Caco-2 (cell line): ENCODE results near the gene MEGF6. TPM values are rescaled to one million over a fixed set of nuclear protein-coding genes. Genes with fewer than 3 reads are reported as not detected.

ENCODE experiments used
- BruUV-seq: library from RNA; stranded (reverse); fragments of 400-500 nt; replicated peaks from 2 replicates; lab custom pipeline; 2021; lab: Mats Ljungman, UMichigan
- CTCF ChIA-PET: fragments of 300-600 bp; sonication (Branson Sonifier 250); formaldehyde crosslinking; loops from one replicate; lab custom pipeline; 2022; ENCODE audit warnings: antibody characterized with exemption; lab: Charles Lee
- POLR2A ChIA-PET: fragments of 300-600 bp; sonication (Branson Sonifier 250); formaldehyde crosslinking; loops from one replicate; lab custom pipeline; 2022; ENCODE audit warnings: antibody characterized with exemption; lab: Charles Lee
- DNase-seq, 2 experiments: peaks; one replicate each; pipeline versions ENCODE4 v3.0.0 to v3.0.0-alpha.2; 2020 to 2022
- H3K27me3 ChIP-seq: replicated peaks from 2 replicates; pipeline ENCODE4 v1.6.0; 2011; ENCODE audit warnings: low read length; ENCODE audit not compliant: control insufficient read depth, insufficient read depth
- H3K36me3 ChIP-seq: 2 replicates; pipeline ENCODE4 v1.5.1; 2011; ENCODE audit warnings: low read length; ENCODE audit not compliant: control insufficient read depth, insufficient read depth
- H3K4me1 ChIP-seq: fragments of 250-450 bp; sonication (Bioruptor Pico); 2 replicates; pipeline ENCODE4 v1.5.1; 2020; ENCODE audit warnings: mild to moderate bottlenecking
- H3K4me3 ChIP-seq: 2 replicates; pipeline ENCODE4 v1.5.1; 2011; ENCODE audit warnings: low read depth, mild to moderate bottlenecking, control low read depth, low read length
- H3K9me3 ChIP-seq: fragments of 250-450 bp; sonication (Bioruptor Pico); 2 replicates; pipeline ENCODE4 v1.5.1; 2020; ENCODE audit warnings: mild to moderate bottlenecking, moderate library complexity
- H3K27ac Mint-ChIP-seq: one replicate; pipeline ENCODE4 v1.8.0; 2022; ENCODE audit warnings: mixed read lengths; ENCODE audit not compliant: unreplicated experiment
- H3K27me3 Mint-ChIP-seq: one replicate; pipeline ENCODE4 v1.8.0; 2022; ENCODE audit warnings: mixed read lengths; ENCODE audit not compliant: insufficient read depth, unreplicated experiment
- H3K36me3 Mint-ChIP-seq: one replicate; pipeline ENCODE4 v1.8.0; 2022; ENCODE audit warnings: mild to moderate bottlenecking, mixed read lengths; ENCODE audit not compliant: insufficient read depth, unreplicated experiment
- H3K4me1 Mint-ChIP-seq: one replicate; pipeline ENCODE4 v1.8.0; 2022; ENCODE audit warnings: low read depth, mixed read lengths; ENCODE audit not compliant: unreplicated experiment
- H3K4me3 Mint-ChIP-seq: one replicate; pipeline ENCODE4 v1.8.0; 2022; ENCODE audit warnings: mild to moderate bottlenecking, moderate library complexity, mixed read lengths; ENCODE audit not compliant: unreplicated experiment
- H3K9me3 Mint-ChIP-seq: one replicate; pipeline ENCODE4 v1.8.0; 2022; ENCODE audit warnings: mixed read lengths; ENCODE audit not compliant: unreplicated experiment
- intact Hi-C: fragments of 100-400 bp; cut with micrococcal nuclease; formaldehyde crosslinking; loops from one replicate; pipeline ENCODE4 v1.10.0; 2022; ENCODE audit not compliant: unreplicated experiment
- total RNA-seq: library from RNA; stranded (reverse); gene quantifications from 2 replicates; pipeline ENCODE4 v1.2.3, GENCODE V29; 2022
- TF ChIP-seq, protein P1 (sequence below), 2 experiments: fragments of 200-600 bp in 1 of 2; IDR thresholded peaks; 1 replicate in 1 of 2; 2 replicates in 1 of 2; pipeline versions ENCODE4 v1.5.1 to v1.8.0; 2011 to 2022; ENCODE audit warnings: antibody characterized with exemption in 1 of 2, control low read depth in 1 of 2, inconsistent platforms in 1 of 2, low read depth in 1 of 2, low read length in 1 of 2, mild to moderate bottlenecking in 1 of 2, moderate library complexity in 1 of 2; ENCODE audit not compliant: insufficient read depth in 1 of 2, severe bottlenecking in 1 of 2, unreplicated experiment in 1 of 2

The MEGF6 gene
- total RNA-seq, 1 experiment from 2014 or later: 13.3 TPM

DNA sequence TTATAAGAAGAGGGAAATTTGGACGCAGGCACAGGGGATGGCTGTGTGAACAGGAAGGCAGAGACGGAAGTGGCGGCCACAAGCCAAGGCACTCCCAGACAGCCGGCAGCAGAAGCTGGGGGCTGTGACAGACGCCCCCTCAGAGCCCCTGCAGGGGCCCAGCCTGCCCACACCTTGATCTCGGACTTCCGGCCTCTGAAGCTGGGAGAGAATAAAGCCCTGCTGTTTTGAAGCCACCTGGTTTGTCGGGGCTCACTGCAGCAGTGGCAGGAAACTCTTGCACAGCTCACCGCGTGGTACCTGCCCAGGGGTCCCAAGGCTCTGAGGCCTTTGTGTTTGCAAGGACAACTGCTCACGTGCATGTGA is 13.7 kb downstream of the MEGF6 start:
- DNase-seq: no peak
- H3K4me3 ChIP-seq: no peak overlapping the region
- no peak overlapping the region for H3K27ac Mint-ChIP-seq
- no peaks in the 10 kb centered on the region for H3K36me3 Mint-ChIP-seq
- CTCF ChIA-PET: no interaction called here
- BruUV-seq: no TSS peak
- no peaks in the 10 kb centered on the region for H3K36me3 ChIP-seq
- no peaks in the 10 kb centered on the region for H3K9me3 Mint-ChIP-seq
- no peaks in the 10 kb centered on the region for H3K27me3 ChIP-seq
- TF ChIP-seq, protein P1, sequence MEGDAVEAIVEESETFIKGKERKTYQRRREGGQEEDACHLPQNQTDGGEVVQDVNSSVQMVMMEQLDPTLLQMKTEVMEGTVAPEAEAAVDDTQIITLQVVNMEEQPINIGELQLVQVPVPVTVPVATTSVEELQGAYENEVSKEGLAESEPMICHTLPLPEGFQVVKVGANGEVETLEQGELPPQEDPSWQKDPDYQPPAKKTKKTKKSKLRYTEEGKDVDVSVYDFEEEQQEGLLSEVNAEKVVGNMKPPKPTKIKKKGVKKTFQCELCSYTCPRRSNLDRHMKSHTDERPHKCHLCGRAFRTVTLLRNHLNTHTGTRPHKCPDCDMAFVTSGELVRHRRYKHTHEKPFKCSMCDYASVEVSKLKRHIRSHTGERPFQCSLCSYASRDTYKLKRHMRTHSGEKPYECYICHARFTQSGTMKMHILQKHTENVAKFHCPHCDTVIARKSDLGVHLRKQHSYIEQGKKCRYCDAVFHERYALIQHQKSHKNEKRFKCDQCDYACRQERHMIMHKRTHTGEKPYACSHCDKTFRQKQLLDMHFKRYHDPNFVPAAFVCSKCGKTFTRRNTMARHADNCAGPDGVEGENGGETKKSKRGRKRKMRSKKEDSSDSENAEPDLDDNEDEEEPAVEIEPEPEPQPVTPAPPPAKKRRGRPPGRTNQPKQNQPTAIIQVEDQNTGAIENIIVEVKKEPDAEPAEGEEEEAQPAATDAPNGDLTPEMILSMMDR (IDR thresholded peaks at IDR 0.05; ENCODE audit: insufficient read depth in 1 of 2, low read depth in 1 of 2, low read length in 1 of 2, severe bottlenecking in 1 of 2, unreplicated experiment in 1 of 2): no peak
- POLR2A ChIA-PET: no interaction called here
- H3K4me1 ChIP-seq: no peaks in the 10 kb centered on the region
- intact Hi-C loops: no loop called here
- H3K27me3 Mint-ChIP-seq: no peaks in the 10 kb centered on the region
- H3K9me3 ChIP-seq: no peaks in the 10 kb centered on the region
- H3K4me3 Mint-ChIP-seq: no peak overlapping the region
- H3K4me1 Mint-ChIP-seq: no peaks in the 10 kb centered on the region

DNA sequence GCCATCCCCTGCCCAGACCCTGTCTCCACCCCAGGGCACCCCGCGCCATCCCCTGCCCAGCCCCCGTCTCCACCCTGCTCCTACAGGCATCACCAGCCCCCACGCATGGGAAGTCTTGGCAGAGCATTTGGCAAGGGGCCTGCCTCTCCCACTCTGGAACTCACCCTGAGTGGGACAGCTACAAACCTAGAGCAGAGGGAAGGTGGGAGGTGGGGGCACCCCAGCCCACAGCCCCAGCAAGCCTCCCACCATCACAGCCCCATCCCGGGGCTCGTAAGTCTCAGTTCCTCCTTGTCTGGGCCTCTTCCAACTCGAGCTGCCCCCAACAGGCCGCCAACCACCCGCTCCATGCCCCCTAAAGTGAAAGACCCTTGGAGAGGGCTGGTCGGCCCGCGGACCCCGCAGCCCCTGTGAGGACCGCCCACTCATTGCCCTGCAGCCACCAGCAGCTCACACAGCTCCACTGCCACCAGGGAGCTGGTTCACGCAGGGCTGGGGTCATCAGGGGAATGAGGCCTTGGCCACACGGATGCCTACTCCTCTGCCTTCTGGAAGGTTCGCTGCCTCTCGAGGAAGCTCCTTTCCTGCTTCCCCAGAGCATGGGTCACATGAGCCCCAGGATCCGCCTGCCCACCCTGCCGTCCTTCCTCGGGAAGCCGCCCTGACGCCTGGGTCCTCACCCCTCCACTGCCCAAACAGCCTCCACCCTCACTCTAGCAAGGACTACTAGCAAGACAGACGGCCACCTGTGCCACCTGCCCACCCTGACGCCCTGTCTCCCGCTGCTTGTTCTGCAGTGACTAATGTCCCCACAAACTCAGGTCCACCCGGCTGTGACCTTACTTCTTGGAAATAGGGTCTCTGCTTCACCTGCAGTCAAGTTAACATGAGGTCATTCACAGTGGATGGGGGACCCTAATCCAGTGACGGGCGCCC is 14.4 kb downstream of the MEGF6 start:
- intact Hi-C loops: no loop called here

DNA sequence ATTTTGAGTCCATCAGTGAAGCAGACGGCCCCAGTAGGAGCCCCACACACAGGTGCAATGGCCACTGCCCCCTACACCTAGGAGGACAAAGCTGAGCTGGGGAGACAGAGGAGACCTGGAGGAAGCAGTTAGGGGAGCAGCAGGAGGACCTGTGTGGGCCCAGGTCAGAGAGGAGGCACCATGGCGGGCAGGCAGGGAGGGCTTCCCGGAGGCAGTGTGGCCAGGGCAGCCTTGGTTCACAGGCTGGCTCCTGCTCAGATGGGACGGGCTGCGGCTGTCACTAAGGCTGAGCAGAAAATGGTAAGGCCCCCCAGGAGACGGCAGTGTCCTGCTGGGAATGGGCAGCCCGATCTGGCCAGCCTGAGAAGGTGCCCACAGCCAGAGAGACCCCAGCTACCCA is 15.4 kb downstream of the MEGF6 start:
- DNase-seq: no peak
- POLR2A ChIA-PET: no interaction called here
- Histone ChIP-seq H3K4me3 (no peak overlapping the region), H3K27me3 (no peaks in the 10 kb centered on the region), H3K4me1 (no peaks in the 10 kb centered on the region), H3K9me3 (no peaks in the 10 kb centered on the region), H3K36me3 (no peaks in the 10 kb centered on the region)
- CTCF ChIA-PET: no interaction called here
- Mint-ChIP-seq H3K27ac (no peak overlapping the region), H3K4me1 (no peaks in the 10 kb centered on the region), H3K9me3 (no peaks in the 10 kb centered on the region), H3K36me3 (no peaks in the 10 kb centered on the region), H3K4me3 (no peak overlapping the region), H3K27me3 (no peaks in the 10 kb centered on the region)
- BruUV-seq: no TSS peak
- TF ChIP-seq, protein P1 (IDR thresholded peaks at IDR 0.05; ENCODE audit: insufficient read depth in 1 of 2, low read depth in 1 of 2, low read length in 1 of 2, severe bottlenecking in 1 of 2, unreplicated experiment in 1 of 2): no peak
- intact Hi-C loops: no loop called here

More for the DNA sequence above, 14.4 kb downstream of the MEGF6 start:
- no peaks in the 10 kb centered on the region for H3K36me3 Mint-ChIP-seq
- no peak for DNase-seq
- no peaks in the 10 kb centered on the region for H3K9me3 Mint-ChIP-seq
- no peaks in the 10 kb centered on the region for H3K27me3 ChIP-seq
- no peak overlapping the region for H3K27ac Mint-ChIP-seq
- H3K4me1 ChIP-seq: no peaks in the 10 kb centered on the region
- H3K27me3 Mint-ChIP-seq: no peaks in the 10 kb centered on the region
- TF ChIP-seq, protein P1 (IDR thresholded peaks at IDR 0.05; ENCODE audit: insufficient read depth in 1 of 2, low read depth in 1 of 2, low read length in 1 of 2, severe bottlenecking in 1 of 2, unreplicated experiment in 1 of 2): no peak
- no TSS peak for BruUV-seq
- no peaks in the 10 kb centered on the region for H3K36me3 ChIP-seq
- CTCF ChIA-PET: no interaction called here
- H3K4me3 ChIP-seq: no peak overlapping the region
- POLR2A ChIA-PET: no interaction called here
- H3K9me3 ChIP-seq: no peaks in the 10 kb centered on the region
- no peak overlapping the region for H3K4me3 Mint-ChIP-seq
- H3K4me1 Mint-ChIP-seq: no peaks in the 10 kb centered on the region
